Endothelial cell of umbilical vein (primary cell): ENCODE data around the gene ARRB1. TPM values are rescaled to one million over a fixed set of nuclear protein-coding genes. Genes with fewer than 3 reads are reported as not detected.
A peak's percentile ranks its signal among the peaks of the same experiment; 100 is the strongest.

Source experiments
- BruUV-seq: library from RNA; stranded (reverse); fragments of 400-500 nt; replicated peaks from 2 replicates; lab custom pipeline; 2021; lab: Mats Ljungman, UMichigan
- CTCF ChIA-PET: fragments of 300-600, 350-600 bp; sonication (Branson Sonifier 250); formaldehyde crosslinking; loops from one replicate; lab custom pipeline; 2021; ENCODE audit warnings: antibody characterized with exemption, inconsistent platforms; lab: Charles Lee
- POLR2A ChIA-PET: fragments of 300-600, 350-600 bp; sonication (Branson Sonifier 250); formaldehyde crosslinking; loops from one replicate; lab custom pipeline; 2021; ENCODE audit warnings: antibody characterized with exemption, inconsistent platforms; lab: Charles Lee
- DNase-seq: peaks from one replicate; pipeline ENCODE4 v3.0.0-alpha.2; 2011; ENCODE audit warnings: low read depth, low spot score
- FAIRE-seq: peaks from 2 replicates; lab custom pipeline; 2011; peaks lifted over from hg19 to GRCh38; lab: Jason Lieb, UNC
- H2AFZ ChIP-seq: 2 replicates; pipeline ENCODE4 v1.6.0; 2012; ENCODE audit warnings: low read depth, low read length, control low read depth, inconsistent platforms
- H3K27ac ChIP-seq: 2 replicates; pipeline ENCODE4 v1.5.1; 2011; ENCODE audit warnings: low read depth, mild to moderate bottlenecking, control low read depth, low read length, moderate library complexity; ENCODE audit not compliant: insufficient read depth
- H3K27me3 ChIP-seq, 2 experiments: 2 replicates each; pipeline versions ENCODE4 v1.6.0 to v1.6.1; 2011; ENCODE audit warnings: low read length in 2 of 2, mixed read lengths in 1 of 2; ENCODE audit not compliant: control insufficient read depth in 2 of 2, insufficient read depth in 2 of 2
- H3K36me3 ChIP-seq, 2 experiments: 2 replicates in 1 of 2; 3 replicates in 1 of 2; pipeline ENCODE4 v1.5.1; 2011; ENCODE audit warnings: low read length in 2 of 2, mild to moderate bottlenecking in 1 of 2, moderate library complexity in 1 of 2; ENCODE audit not compliant: control insufficient read depth in 2 of 2, insufficient read depth in 2 of 2; ENCODE audit errors: extremely low read depth in 1 of 2
- H3K4me1 ChIP-seq: 3 replicates; pipeline ENCODE4 v1.5.1; 2011; ENCODE audit warnings: mild to moderate bottlenecking, low read length; ENCODE audit not compliant: control insufficient read depth, insufficient read depth; ENCODE audit errors: extremely low read depth
- H3K4me2 ChIP-seq: 2 replicates; pipeline ENCODE4 v1.6.1; 2011; ENCODE audit warnings: low read length, control low read depth, mixed read lengths; ENCODE audit not compliant: insufficient read depth
- H3K4me3 ChIP-seq, 3 experiments: fragments of 200-600 bp in 1 of 3; sonication (generic), shearing (Covaris generic) in 1 of 3; replicated peaks in 1 of 3; 2 replicates each; pipeline ENCODE4 v1.5.1; 2011 to 2016; ENCODE audit warnings: control low read depth in 3 of 3, low read length in 3 of 3, mild to moderate bottlenecking in 2 of 3, inconsistent platforms in 1 of 3, low read depth in 1 of 3, moderate library complexity in 1 of 3; ENCODE audit not compliant: insufficient read depth in 1 of 3
- H3K79me2 ChIP-seq: 2 replicates; pipeline ENCODE4 v1.6.0; 2012; ENCODE audit warnings: low read length, inconsistent platforms; ENCODE audit not compliant: control insufficient read depth, insufficient read depth
- H3K9ac ChIP-seq: replicated peaks from 2 replicates; pipeline ENCODE3; 2011; ENCODE audit warnings: low read length, control low read depth; ENCODE audit not compliant: insufficient read depth; ENCODE audit errors: extremely low read depth
- H3K9me1 ChIP-seq: replicated peaks from 3 replicates; pipeline ENCODE4 v1.6.0; 2011; ENCODE audit warnings: mild to moderate bottlenecking, low read length; ENCODE audit not compliant: control insufficient read depth, insufficient read depth; ENCODE audit errors: extremely low read depth
- H3K9me3 ChIP-seq: replicated peaks from 2 replicates; pipeline ENCODE4 v1.5.1; 2012; ENCODE audit warnings: low read length, inconsistent platforms; ENCODE audit not compliant: control insufficient read depth, insufficient read depth
- H4K20me1 ChIP-seq: replicated peaks from 2 replicates; pipeline ENCODE3; 2011; ENCODE audit warnings: mild to moderate bottlenecking, low read length; ENCODE audit not compliant: control insufficient read depth, insufficient read depth; ENCODE audit errors: extremely low read depth
- CTCF ChIP-seq, 2 donors: IDR thresholded peaks; 1 replicate in 1 of 2; 2 replicates in 1 of 2; pipeline ENCODE4 v1.5.1; 2011; ENCODE audit warnings: low read length in 2 of 2, mild to moderate bottlenecking in 2 of 2, moderate library complexity in 2 of 2, control low read depth in 1 of 2, inconsistent platforms in 1 of 2, low read depth in 1 of 2; ENCODE audit not compliant: insufficient read depth in 1 of 2; ENCODE audit errors: extremely low read depth in 1 of 2
- EZH2 ChIP-seq: IDR thresholded peaks from 2 replicates; pipeline ENCODE4 v1.6.1; 2012; ENCODE audit warnings: borderline replicate concordance, low read depth, mild to moderate bottlenecking, moderate library complexity, low read length, inconsistent platforms; ENCODE audit not compliant: severe bottlenecking
- FOS ChIP-seq: IDR thresholded peaks from 2 replicates; pipeline ENCODE4 v1.6.1; 2011; ENCODE audit warnings: mild to moderate bottlenecking, low read length, moderate library complexity, borderline replicate concordance; ENCODE audit not compliant: insufficient read depth
- GATA2 ChIP-seq: IDR thresholded peaks from 2 replicates; pipeline ENCODE4 v1.7.0; 2011; ENCODE audit warnings: low read depth, mild to moderate bottlenecking, moderate library complexity, mixed read lengths, low read length; ENCODE audit not compliant: insufficient read length, insufficient read depth
- JUN ChIP-seq: IDR thresholded peaks from 2 replicates; pipeline ENCODE4 v1.6.1; 2011; ENCODE audit warnings: borderline replicate concordance, low read depth; ENCODE audit not compliant: insufficient read length, insufficient read depth
- MAX ChIP-seq: IDR thresholded peaks from 2 replicates; pipeline ENCODE4 v1.6.1; 2011; ENCODE audit not compliant: insufficient read depth, insufficient read length
- MYC ChIP-seq: IDR thresholded peaks from one replicate; pipeline ENCODE4 v1.6.1; 2011; ENCODE audit warnings: mild to moderate bottlenecking, low read depth, low read length
- POLR2A ChIP-seq: IDR thresholded peaks from 2 replicates; pipeline ENCODE4 v1.6.1; 2012; ENCODE audit warnings: low read depth, mild to moderate bottlenecking, control low read depth, low read length
- POLR2AphosphoS5 ChIP-seq: IDR thresholded peaks from 2 replicates; pipeline ENCODE4 v1.6.1; 2012; ENCODE audit warnings: low read depth, mild to moderate bottlenecking, control low read depth, low read length, moderate library complexity; ENCODE audit not compliant: insufficient read depth
- dilution Hi-C: fragments of 300-500 bp; cut with MboI; formaldehyde crosslinking; loops from one replicate; pipeline ENCODE4 v1.15.0; 2019; ENCODE audit warnings: low sequenced_read_pairs; ENCODE audit not compliant: extremely low pct_ligation_motif_present
- intact Hi-C: fragments of 100-400 bp; cut with micrococcal nuclease; formaldehyde crosslinking; loops from one replicate; pipeline ENCODE4 v1.10.0; 2022
- polyA plus RNA-seq, 4 experiments: library from polyadenylated mRNA; depleted of rRNA in 3 of 4; stranded (reverse) in 3 of 4; unstranded in 1 of 4; fragments of >200 nt; gene quantifications; 2 replicates each; pipeline versions ENCODE4 v1.2.1 to v1.2.3, GENCODE V29; 2011 to 2012; ENCODE audit warnings: missing spikeins in 1 of 4
- total RNA-seq: library from RNA; stranded (reverse); gene quantifications from 2 replicates; pipeline ENCODE4 v1.2.3, GENCODE V29; 2021

ARRB1 gene
- total and polyA plus RNA-seq, 2 donors (not counting 3 experiments of a cell fraction or from before 2014, with no cell fraction given): 63.9 to 92.6 TPM

GRCh38 chr11:75233754-75234172 is 117.7 kb downstream of the ARRB1 start:
- DNase-seq (peak; percentile 50), FAIRE-seq (peak; percentile 72)
- Histone ChIP-seq H3K9me3 (no peaks in the 10 kb centered on the region), H3K9ac (no peak overlapping the region), H4K20me1 (no peaks in the 10 kb centered on the region), H3K27me3 (peaks cover 1 to 3% of the 10 kb centered on the region in 2 experiments), H3K4me1 (no peaks in the 10 kb centered on the region), H3K9me1 (no peaks in the 10 kb centered on the region), H3K27ac (no peak overlapping the region), H3K79me2 (no peaks in the 10 kb centered on the region), H3K4me2 (no peak overlapping the region), H3K4me3 (no peak overlapping the region), H2AFZ (no peak overlapping the region), H3K36me3 (no peaks in the 10 kb centered on the region)
- intact Hi-C loops (loop anchor here (1.0 kb wide), 1 partner anchor 19 kb away; no protein-coding TSS in a partner anchor), dilution Hi-C loops (no loop called here)
- ChIA-PET POLR2A (no interaction called here), CTCF (interaction anchor here (1.2 to 1.5 kb wide), 4 partner anchors 8 to 211 kb away, joined by 4 to 14 read pairs (median 6); partner anchors contain the start of gene TPBGL)
- no TSS peak for BruUV-seq
- no peak for TF ChIP-seq GATA2
- TF ChIP-seq CTCF (IDR thresholded peaks at IDR 0.05; ENCODE audit: extremely low read depth in 1 of 2, insufficient read depth in 1 of 2, low read depth in 1 of 2, low read length in 2 of 2): no peak
- no peak for TF ChIP-seq JUN
- no peak for TF ChIP-seq POLR2AphosphoS5
- no peak for TF ChIP-seq POLR2A
- TF ChIP-seq EZH2: no peak
- TF ChIP-seq FOS: no peak
- no peak for TF ChIP-seq MAX
- TF ChIP-seq MYC: no peak
